ENCODE results near the gene EXOSC5.

DNA sequence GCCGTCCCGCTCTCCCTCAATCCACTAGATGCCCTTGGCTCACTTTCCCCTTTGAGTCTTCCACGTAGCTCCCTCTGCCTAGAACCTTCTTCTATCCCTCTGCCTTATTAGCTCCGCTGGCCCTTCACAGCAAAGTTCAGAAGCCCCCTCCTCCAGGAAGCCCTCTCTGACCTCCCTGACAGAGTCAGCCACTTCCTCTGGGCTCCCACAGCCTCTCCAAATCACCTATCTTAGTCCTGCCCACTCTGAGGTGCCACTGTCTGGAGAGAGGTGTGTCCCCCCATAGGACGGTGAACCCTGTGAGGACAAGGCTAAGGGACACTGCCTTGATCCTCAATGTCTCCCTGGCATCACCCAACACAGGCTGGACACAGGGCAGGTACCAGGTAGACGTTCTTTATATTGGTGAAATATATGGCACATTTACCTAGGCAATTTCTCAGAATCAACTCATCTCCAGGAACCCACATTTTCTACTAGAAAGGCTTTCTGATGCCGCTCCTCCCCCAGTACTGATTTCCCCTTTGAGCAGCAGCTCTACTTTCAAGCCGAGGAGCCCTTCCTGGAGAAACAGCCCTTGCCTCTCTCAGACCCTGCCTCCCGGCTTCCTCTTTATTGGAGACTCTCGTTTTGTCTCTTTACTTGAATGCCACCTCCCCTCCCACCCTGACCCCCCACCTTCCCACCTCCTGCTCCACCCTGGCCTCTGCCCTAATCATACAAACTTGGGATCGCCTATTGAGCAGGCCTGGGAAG lies 40.0 kb downstream of the EXOSC5 start:
- TF ChIP-seq, protein P1, sequence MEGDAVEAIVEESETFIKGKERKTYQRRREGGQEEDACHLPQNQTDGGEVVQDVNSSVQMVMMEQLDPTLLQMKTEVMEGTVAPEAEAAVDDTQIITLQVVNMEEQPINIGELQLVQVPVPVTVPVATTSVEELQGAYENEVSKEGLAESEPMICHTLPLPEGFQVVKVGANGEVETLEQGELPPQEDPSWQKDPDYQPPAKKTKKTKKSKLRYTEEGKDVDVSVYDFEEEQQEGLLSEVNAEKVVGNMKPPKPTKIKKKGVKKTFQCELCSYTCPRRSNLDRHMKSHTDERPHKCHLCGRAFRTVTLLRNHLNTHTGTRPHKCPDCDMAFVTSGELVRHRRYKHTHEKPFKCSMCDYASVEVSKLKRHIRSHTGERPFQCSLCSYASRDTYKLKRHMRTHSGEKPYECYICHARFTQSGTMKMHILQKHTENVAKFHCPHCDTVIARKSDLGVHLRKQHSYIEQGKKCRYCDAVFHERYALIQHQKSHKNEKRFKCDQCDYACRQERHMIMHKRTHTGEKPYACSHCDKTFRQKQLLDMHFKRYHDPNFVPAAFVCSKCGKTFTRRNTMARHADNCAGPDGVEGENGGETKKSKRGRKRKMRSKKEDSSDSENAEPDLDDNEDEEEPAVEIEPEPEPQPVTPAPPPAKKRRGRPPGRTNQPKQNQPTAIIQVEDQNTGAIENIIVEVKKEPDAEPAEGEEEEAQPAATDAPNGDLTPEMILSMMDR (IDR thresholded peaks at IDR 0.05; ENCODE audit: insufficient read depth, low read length, poor library complexity, severe bottlenecking) = no peak
- TF ChIP-seq EZH2phosphoT487 (conservative IDR thresholded peaks at IDR 0.05; ENCODE audit: low read length) = no peak

Measured in SU-DHL-6 (cell line).